Fibroblast of lung (primary cell): ENCODE measurements around the gene ZKSCAN1. TPM values are rescaled to one million over a fixed set of nuclear protein-coding genes. Genes with fewer than 3 reads are reported as not detected.
"Not testable (repeated sequence)": the region's sequence is repeated elsewhere in the genome, so short reads cannot be mapped to it uniquely, and the experiment has no call there.

Source experiments
- DNase-seq, 2 donors: peaks; one replicate each; pipeline versions ENCODE4 v3.0.0 to v3.0.0-alpha.2; 2010; ENCODE audit warnings: low read depth in 2 of 2
- H2AFZ ChIP-seq: 2 replicates; pipeline ENCODE4 v1.5.1; 2012; ENCODE audit warnings: low read length, control low read depth, inconsistent platforms
- H3K27ac ChIP-seq: 2 replicates; pipeline ENCODE4 v1.5.1; 2011; ENCODE audit warnings: low read length, control low read depth; ENCODE audit not compliant: insufficient read depth
- H3K27me3 ChIP-seq: 2 replicates; pipeline ENCODE4 v1.5.1; 2011; ENCODE audit warnings: mild to moderate bottlenecking, low read length; ENCODE audit not compliant: control insufficient read depth, insufficient read depth
- H3K36me3 ChIP-seq: 2 replicates; pipeline ENCODE4 v1.5.1; 2011; ENCODE audit warnings: low read length; ENCODE audit not compliant: control insufficient read depth, insufficient read depth
- H3K4me1 ChIP-seq: 2 replicates; pipeline ENCODE4 v1.5.1; 2011; ENCODE audit warnings: low read length; ENCODE audit not compliant: control insufficient read depth, insufficient read depth; ENCODE audit errors: extremely low read depth
- H3K4me2 ChIP-seq: 2 replicates; pipeline ENCODE4 v1.5.1; 2011; ENCODE audit warnings: low read length, control low read depth; ENCODE audit not compliant: insufficient read depth; ENCODE audit errors: extremely low read depth
- H3K4me3 ChIP-seq, 4 experiments: fragments of 200-600 bp in 1 of 4; sonication (generic) in 1 of 4; replicated peaks in 1 of 4; 2 replicates each; pipeline ENCODE4 v1.5.1; 2011 to 2016; ENCODE audit warnings: low read length in 4 of 4, low read depth in 3 of 4, mild to moderate bottlenecking in 3 of 4, control low read depth in 2 of 4, inconsistent platforms in 1 of 4, mixed read lengths in 1 of 4; ENCODE audit not compliant: insufficient read depth in 1 of 4; ENCODE audit errors: control extremely low read depth in 1 of 4
- H3K79me2 ChIP-seq: 2 replicates; pipeline ENCODE4 v1.5.1; 2012; ENCODE audit warnings: mild to moderate bottlenecking, low read length, inconsistent platforms; ENCODE audit not compliant: control insufficient read depth, insufficient read depth
- H3K9ac ChIP-seq: 2 replicates; pipeline ENCODE4 v1.5.1; 2011; ENCODE audit warnings: mild to moderate bottlenecking, low read length, control low read depth; ENCODE audit not compliant: insufficient read depth
- H3K9me3 ChIP-seq: 2 replicates; pipeline ENCODE4 v1.5.1; 2012; ENCODE audit warnings: low read depth, low read length; ENCODE audit not compliant: control insufficient read depth, insufficient read depth
- H4K20me1 ChIP-seq: 2 replicates; pipeline ENCODE4 v1.5.1; 2011; ENCODE audit warnings: low read length; ENCODE audit not compliant: control insufficient read depth, insufficient read depth; ENCODE audit errors: extremely low read depth
- EZH2 ChIP-seq: IDR thresholded peaks from 2 replicates; pipeline ENCODE4 v1.5.1; 2012; ENCODE audit warnings: low read length, control low read depth, mild to moderate bottlenecking; ENCODE audit errors: missing control alignments
- polyA plus RNA-seq, 2 donors: library from polyadenylated mRNA; depleted of rRNA in 1 of 2; stranded (reverse) in 1 of 2; unstranded in 1 of 2; fragments of >200 nt; gene quantifications; 2 replicates each; pipeline ENCODE4 v1.2.1, GENCODE V29; 2011 to 2012; ENCODE audit warnings: missing spikeins in 1 of 2
- total RNA-seq: library from RNA; depleted of rRNA; stranded (reverse); fragments of >200 nt; gene quantifications from 2 replicates; pipeline ENCODE4 v1.2.1, GENCODE V29; 2014
- TF ChIP-seq, protein P1 (sequence below), 2 donors: IDR thresholded peaks in 1 of 2; conservative IDR thresholded peaks in 1 of 2; 1 replicate in 1 of 2; 2 replicates in 1 of 2; pipeline ENCODE4 v1.5.1; 2011 to 2012; ENCODE audit warnings: low read length in 2 of 2, control low read depth in 1 of 2, inconsistent platforms in 1 of 2, low read depth in 1 of 2, mild to moderate bottlenecking in 1 of 2

ZKSCAN1 gene
- total and polyA plus RNA-seq, 2 donors (not counting 1 experiment from before 2014, with no cell fraction given), result 25.3 to 50.2 TPM

DNA sequence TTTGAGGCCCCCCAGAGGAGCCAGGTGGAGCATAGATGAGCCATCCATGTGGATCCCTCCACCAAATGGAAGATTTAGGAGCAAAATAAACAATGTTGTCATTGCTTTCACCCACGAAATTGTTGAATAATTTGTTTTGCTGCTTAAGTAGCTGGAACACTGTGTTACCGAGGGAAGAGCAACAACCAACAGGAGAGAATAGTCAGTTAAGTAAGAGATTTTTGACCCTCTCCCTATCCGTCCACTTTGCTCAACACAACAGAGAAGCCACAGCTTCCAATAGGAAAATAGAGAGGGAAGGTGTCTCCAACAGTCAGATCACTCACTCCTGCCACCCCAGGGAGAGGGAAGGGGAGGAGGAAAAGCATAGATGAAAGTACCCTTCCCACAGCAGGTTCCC is 3.9 kb upstream of the ZKSCAN1 start:
- no peak overlapping the region for H3K9ac ChIP-seq
- no peak overlapping the region for H3K4me3 ChIP-seq
- no peak overlapping the region for H3K4me2 ChIP-seq
- H3K27ac ChIP-seq, result no peak overlapping the region
- no peaks in the 10 kb centered on the region for H3K36me3 ChIP-seq
- H2AFZ ChIP-seq, result no peak overlapping the region
- no peaks in the 10 kb centered on the region for H3K4me1 ChIP-seq
- H3K27me3 ChIP-seq, result no peaks in the 10 kb centered on the region
- TF ChIP-seq EZH2, result no peak
- TF ChIP-seq, protein P1, sequence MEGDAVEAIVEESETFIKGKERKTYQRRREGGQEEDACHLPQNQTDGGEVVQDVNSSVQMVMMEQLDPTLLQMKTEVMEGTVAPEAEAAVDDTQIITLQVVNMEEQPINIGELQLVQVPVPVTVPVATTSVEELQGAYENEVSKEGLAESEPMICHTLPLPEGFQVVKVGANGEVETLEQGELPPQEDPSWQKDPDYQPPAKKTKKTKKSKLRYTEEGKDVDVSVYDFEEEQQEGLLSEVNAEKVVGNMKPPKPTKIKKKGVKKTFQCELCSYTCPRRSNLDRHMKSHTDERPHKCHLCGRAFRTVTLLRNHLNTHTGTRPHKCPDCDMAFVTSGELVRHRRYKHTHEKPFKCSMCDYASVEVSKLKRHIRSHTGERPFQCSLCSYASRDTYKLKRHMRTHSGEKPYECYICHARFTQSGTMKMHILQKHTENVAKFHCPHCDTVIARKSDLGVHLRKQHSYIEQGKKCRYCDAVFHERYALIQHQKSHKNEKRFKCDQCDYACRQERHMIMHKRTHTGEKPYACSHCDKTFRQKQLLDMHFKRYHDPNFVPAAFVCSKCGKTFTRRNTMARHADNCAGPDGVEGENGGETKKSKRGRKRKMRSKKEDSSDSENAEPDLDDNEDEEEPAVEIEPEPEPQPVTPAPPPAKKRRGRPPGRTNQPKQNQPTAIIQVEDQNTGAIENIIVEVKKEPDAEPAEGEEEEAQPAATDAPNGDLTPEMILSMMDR (conservative IDR thresholded peaks at IDR 0.05 in 1 of 2, IDR thresholded peaks at IDR 0.05 in 1 of 2; ENCODE audit: low read depth in 1 of 2, low read length in 2 of 2), result no peak
- H3K9me3 ChIP-seq, result no peaks in the 10 kb centered on the region
- H3K79me2 ChIP-seq, result peaks cover 9% of the 10 kb centered on the region
- no peak for DNase-seq
- no peaks in the 10 kb centered on the region for H4K20me1 ChIP-seq

DNA sequence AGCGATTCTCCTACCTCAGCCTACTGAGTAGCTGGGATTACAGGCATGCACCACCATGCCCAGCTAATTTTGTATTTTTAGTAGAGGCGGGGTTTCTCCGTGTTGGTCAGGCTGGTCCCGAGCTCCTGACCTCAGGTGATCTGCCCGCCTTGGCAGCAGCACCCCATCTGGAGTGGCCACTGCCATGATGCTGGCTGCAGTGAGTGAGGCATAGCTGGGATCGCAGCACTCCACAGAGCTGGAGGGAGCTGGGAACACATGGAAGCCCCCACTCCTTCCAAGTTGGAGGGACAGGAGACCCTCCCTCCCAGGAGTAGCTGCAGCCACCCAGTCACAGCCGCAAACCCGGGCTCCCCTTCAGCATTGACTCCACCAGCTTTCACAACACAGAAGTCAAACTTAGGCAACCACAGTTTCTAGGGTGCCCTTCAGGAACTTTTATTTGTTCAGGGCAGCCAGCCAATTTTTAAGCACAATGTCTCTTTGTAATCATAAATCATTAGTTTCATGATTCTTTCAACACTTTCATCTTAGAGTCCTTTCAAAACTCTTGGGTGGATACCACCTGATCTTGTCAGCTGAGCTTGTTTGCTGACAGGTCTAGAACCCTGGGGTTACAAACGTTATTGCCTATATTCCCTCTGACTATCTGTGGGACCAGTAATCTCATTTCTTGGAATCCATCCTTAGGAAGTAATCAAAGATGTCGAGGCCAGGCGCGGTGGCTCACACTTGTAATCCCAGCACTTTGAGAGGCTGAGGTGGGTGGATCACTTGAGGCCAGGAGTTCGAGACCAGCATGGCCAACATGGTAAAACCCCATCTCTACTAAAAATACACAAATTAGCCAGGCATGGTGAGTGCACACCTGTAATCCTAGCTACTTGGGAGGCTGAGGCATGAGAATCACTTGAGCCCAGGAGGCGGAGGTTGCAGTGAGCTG is 2.7 kb upstream of the ZKSCAN1 start:
- H3K4me1 ChIP-seq, DNase-seq: not testable (repeated sequence)

DNA sequence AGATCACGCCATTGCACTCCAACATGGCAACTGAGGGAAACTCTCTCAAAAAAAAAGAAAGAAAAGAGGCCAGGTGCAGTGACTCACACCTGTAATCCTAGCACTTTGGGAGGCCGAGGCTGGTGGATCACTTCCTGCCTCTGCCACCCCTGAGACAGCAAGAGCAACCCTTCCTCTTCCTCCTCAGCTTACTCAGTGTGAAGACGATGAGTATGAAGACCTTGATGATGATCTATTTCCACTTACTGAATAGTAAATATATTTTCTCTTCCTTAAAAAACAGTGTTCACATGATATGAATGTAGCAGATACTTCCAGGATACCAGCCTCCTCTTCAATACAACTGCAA is 2.1 kb upstream of the ZKSCAN1 start:
- DNase-seq, result no peak
- H3K79me2 ChIP-seq, result peaks cover 27% of the 10 kb centered on the region
- no peak for TF ChIP-seq EZH2
- TF ChIP-seq, protein P1 (conservative IDR thresholded peaks at IDR 0.05 in 1 of 2, IDR thresholded peaks at IDR 0.05 in 1 of 2; ENCODE audit: low read depth in 1 of 2, low read length in 2 of 2), result no peak

More for the DNA sequence above, 2.7 kb upstream of the ZKSCAN1 start:
- not testable (repeated sequence) for H3K4me2 ChIP-seq, H3K4me3 ChIP-seq, H3K27me3 ChIP-seq, H3K9me3 ChIP-seq, H3K9ac ChIP-seq, H2AFZ ChIP-seq, H3K36me3 ChIP-seq, H3K27ac ChIP-seq, H4K20me1 ChIP-seq
- H3K79me2 ChIP-seq, result peaks cover 21% of the 10 kb centered on the region

More for the DNA sequence above, 2.1 kb upstream of the ZKSCAN1 start:
- Histone ChIP-seq H3K36me3 (no peaks in the 10 kb centered on the region), H2AFZ (no peak overlapping the region), H3K9ac (no peak overlapping the region), H3K4me2 (no peak overlapping the region), H3K9me3 (no peaks in the 10 kb centered on the region), H3K27ac (no peak overlapping the region), H4K20me1 (no peaks in the 10 kb centered on the region), H3K4me3 (no peak overlapping the region), H3K4me1 (peaks cover 2% of the 10 kb centered on the region), H3K27me3 (no peaks in the 10 kb centered on the region)
